ENCODE measurements around the gene DLG2.

DNA sequence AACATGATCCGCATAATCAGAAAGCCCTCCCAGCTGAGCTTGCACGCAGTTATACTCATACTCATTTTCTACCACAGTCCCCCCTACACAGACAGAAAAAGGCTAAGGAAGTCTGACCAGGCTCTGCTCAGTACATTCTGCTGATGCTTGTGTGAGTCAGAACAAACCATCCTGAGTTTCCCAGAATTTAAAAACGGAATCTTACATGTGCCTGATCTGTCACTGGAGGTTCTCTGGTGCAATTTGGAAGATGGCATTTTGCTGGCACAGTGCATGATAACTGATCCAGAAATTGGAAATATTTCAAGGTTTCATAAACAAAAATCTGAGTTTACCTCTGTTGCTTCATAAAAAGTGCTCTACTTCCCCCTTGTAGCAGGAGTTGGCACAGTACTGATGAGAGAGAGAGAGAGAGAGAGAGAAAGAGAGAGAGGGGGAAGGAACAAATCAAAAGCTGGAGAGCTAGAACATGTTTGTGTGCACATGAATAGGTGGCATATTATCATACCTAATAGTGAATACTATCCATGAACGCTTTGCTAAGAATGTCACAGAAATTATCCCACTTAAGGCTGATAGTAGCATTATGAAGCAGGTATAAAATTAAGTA, 1085.3 kb downstream of the DLG2 start:
- TF ChIP-seq, protein P1, sequence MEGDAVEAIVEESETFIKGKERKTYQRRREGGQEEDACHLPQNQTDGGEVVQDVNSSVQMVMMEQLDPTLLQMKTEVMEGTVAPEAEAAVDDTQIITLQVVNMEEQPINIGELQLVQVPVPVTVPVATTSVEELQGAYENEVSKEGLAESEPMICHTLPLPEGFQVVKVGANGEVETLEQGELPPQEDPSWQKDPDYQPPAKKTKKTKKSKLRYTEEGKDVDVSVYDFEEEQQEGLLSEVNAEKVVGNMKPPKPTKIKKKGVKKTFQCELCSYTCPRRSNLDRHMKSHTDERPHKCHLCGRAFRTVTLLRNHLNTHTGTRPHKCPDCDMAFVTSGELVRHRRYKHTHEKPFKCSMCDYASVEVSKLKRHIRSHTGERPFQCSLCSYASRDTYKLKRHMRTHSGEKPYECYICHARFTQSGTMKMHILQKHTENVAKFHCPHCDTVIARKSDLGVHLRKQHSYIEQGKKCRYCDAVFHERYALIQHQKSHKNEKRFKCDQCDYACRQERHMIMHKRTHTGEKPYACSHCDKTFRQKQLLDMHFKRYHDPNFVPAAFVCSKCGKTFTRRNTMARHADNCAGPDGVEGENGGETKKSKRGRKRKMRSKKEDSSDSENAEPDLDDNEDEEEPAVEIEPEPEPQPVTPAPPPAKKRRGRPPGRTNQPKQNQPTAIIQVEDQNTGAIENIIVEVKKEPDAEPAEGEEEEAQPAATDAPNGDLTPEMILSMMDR (IDR thresholded peaks at IDR 0.05; ENCODE audit: insufficient read depth, low read length), result no peak
- TF ChIP-seq GABPA (IDR thresholded peaks at IDR 0.05; ENCODE audit: low read depth), result no peak
- TF ChIP-seq POLR2AphosphoS5 (IDR thresholded peaks at IDR 0.05; ENCODE audit: low read depth), result no peak
- no peak for TF ChIP-seq SPI1 (IDR thresholded peaks at IDR 0.05; ENCODE audit: borderline replicate concordance, low read depth)
